Ramos (cell line): ENCODE measurements around the gene CYTL1.
"Not testable (repeated sequence)": the region's sequence is repeated elsewhere in the genome, so short reads cannot be mapped to it uniquely, and the experiment has no call there.

ENCODE experiments used
- in situ Hi-C: fragments of 300-500 bp; cut with MboI; formaldehyde crosslinking; loops from one replicate; pipeline ENCODE4 v1.14.3; 2022; ENCODE audit warnings: low sequenced_read_pairs; ENCODE audit not compliant: unreplicated experiment

The CYTL1 gene

GRCh38 chr4:5034206-5034605, 14.9 kb upstream of the CYTL1 start:
- in situ Hi-C loops: no loop called here

GRCh38 chr4:5033281-5033841, 14.1 kb upstream of the CYTL1 start:
- in situ Hi-C loops: no loop called here

GRCh38 chr4:5032813-5033212, 13.6 kb upstream of the CYTL1 start:
- in situ Hi-C loops: no loop called here

- in situ Hi-C loops: no loop called here
Measured at GRCh38 chr4:5030927-5031326, 11.7 kb upstream of the CYTL1 start.

- in situ Hi-C loops: no loop called here
Measured at GRCh38 chr4:5030221-5030620, 11.0 kb upstream of the CYTL1 start.

- in situ Hi-C loops: no loop called here
Measured at GRCh38 chr4:5029447-5029846, 10.2 kb upstream of the CYTL1 start.

GRCh38 chr4:5028480-5028879, 9.2 kb upstream of the CYTL1 start:
- in situ Hi-C loops: no loop called here

GRCh38 chr4:5027346-5027745, 8.1 kb upstream of the CYTL1 start:
- in situ Hi-C loops: no loop called here

GRCh38 chr4:5026371-5026770, 7.1 kb upstream of the CYTL1 start:
- in situ Hi-C loops: no loop called here

- in situ Hi-C loops: no loop called here
Measured at GRCh38 chr4:5024673-5025072, 5.4 kb upstream of the CYTL1 start.

GRCh38 chr4:5021546-5021945, 2.3 kb upstream of the CYTL1 start:
- in situ Hi-C loops: no loop called here

- in situ Hi-C loops: no loop called here
Measured at GRCh38 chr4:5020341-5020740, 1.1 kb upstream of the CYTL1 start.

- in situ Hi-C loops: no loop called here
Measured at GRCh38 chr4:5019796-5020195, 538 bp upstream of the CYTL1 start.

GRCh38 chr4:5018603-5019002, 655 bp downstream of the CYTL1 start:
- in situ Hi-C loops: no loop called here

GRCh38 chr4:5018096-5018495, 1.2 kb downstream of the CYTL1 start:
- in situ Hi-C loops: no loop called here

GRCh38 chr4:5014007-5014682, 5.1 kb downstream of the CYTL1 start:
- in situ Hi-C loops: no loop called here

GRCh38 chr4:5012958-5013357, 6.3 kb downstream of the CYTL1 start:
- in situ Hi-C loops: no loop called here

GRCh38 chr4:5012244-5012898, 6.9 kb downstream of the CYTL1 start:
- in situ Hi-C loops: no loop called here

GRCh38 chr4:5010984-5011383, 8.3 kb downstream of the CYTL1 start:
- in situ Hi-C loops: no loop called here

GRCh38 chr4:5009796-5010195, 9.5 kb downstream of the CYTL1 start:
- in situ Hi-C loops: no loop called here

- in situ Hi-C loops: not testable (repeated sequence)
Measured at GRCh38 chr4:5006932-5007331, 12.3 kb downstream of the CYTL1 start.

GRCh38 chr4:5004496-5004895, 14.8 kb downstream of the CYTL1 start:
- in situ Hi-C loops: no loop called here
